ENCODE results near the gene ZCCHC14. TPM values are rescaled to one million over a fixed set of nuclear protein-coding genes. Genes with fewer than 3 reads are reported as not detected.

ZCCHC14 gene
- total and polyA plus RNA-seq, 10 of the 15 experiments (the other 5 are each of a cell fraction or from before 2014, with no cell fraction given) = 0.02 to 0.26 (median 0.05) TPM; not detected in 3

GRCh38 chr16:87383505-87384161, 109.2 kb downstream of the ZCCHC14 start, which contains the start of gene FBXO31 (continued):
- TF ChIP-seq LARP7 (IDR thresholded peaks at IDR 0.05) = peak; percentile 98
- TF ChIP-seq POLR2AphosphoS5 (IDR thresholded peaks at IDR 0.05; ENCODE audit: low read length) = peak; percentile 56; the same call in 1 of the 2 replicates
- peak; percentile 74 for TF ChIP-seq GATAD2B (conservative IDR thresholded peaks at IDR 0.05; ENCODE audit: low read depth)
- TF ChIP-seq, protein P1, sequence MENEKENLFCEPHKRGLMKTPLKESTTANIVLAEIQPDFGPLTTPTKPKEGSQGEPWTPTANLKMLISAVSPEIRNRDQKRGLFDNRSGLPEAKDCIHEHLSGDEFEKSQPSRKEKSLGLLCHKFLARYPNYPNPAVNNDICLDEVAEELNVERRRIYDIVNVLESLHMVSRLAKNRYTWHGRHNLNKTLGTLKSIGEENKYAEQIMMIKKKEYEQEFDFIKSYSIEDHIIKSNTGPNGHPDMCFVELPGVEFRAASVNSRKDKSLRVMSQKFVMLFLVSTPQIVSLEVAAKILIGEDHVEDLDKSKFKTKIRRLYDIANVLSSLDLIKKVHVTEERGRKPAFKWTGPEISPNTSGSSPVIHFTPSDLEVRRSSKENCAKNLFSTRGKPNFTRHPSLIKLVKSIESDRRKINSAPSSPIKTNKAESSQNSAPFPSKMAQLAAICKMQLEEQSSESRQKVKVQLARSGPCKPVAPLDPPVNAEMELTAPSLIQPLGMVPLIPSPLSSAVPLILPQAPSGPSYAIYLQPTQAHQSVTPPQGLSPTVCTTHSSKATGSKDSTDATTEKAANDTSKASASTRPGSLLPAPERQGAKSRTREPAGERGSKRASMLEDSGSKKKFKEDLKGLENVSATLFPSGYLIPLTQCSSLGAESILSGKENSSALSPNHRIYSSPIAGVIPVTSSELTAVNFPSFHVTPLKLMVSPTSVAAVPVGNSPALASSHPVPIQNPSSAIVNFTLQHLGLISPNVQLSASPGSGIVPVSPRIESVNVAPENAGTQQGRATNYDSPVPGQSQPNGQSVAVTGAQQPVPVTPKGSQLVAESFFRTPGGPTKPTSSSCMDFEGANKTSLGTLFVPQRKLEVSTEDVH (IDR thresholded peaks at IDR 0.05; ENCODE audit: low read depth, partially characterized antibody) = no peak
- no peak for TF ChIP-seq RBBP5 (conservative IDR thresholded peaks at IDR 0.05)
- TF ChIP-seq MEF2A (IDR thresholded peaks at IDR 0.05; ENCODE audit: insufficient read depth, low read depth, low read length) = peak; percentile 74
- TF ChIP-seq, protein P2, sequence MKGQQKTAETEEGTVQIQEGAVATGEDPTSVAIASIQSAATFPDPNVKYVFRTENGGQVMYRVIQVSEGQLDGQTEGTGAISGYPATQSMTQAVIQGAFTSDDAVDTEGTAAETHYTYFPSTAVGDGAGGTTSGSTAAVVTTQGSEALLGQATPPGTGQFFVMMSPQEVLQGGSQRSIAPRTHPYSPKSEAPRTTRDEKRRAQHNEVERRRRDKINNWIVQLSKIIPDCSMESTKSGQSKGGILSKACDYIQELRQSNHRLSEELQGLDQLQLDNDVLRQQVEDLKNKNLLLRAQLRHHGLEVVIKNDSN (IDR thresholded peaks at IDR 0.05; ENCODE audit: borderline replicate concordance, extremely low read length, insufficient read depth, low read depth, low read length) = no peak
- peak; percentile 70 for TF ChIP-seq PKNOX1 (IDR thresholded peaks at IDR 0.05)
- TF ChIP-seq, protein P3, sequence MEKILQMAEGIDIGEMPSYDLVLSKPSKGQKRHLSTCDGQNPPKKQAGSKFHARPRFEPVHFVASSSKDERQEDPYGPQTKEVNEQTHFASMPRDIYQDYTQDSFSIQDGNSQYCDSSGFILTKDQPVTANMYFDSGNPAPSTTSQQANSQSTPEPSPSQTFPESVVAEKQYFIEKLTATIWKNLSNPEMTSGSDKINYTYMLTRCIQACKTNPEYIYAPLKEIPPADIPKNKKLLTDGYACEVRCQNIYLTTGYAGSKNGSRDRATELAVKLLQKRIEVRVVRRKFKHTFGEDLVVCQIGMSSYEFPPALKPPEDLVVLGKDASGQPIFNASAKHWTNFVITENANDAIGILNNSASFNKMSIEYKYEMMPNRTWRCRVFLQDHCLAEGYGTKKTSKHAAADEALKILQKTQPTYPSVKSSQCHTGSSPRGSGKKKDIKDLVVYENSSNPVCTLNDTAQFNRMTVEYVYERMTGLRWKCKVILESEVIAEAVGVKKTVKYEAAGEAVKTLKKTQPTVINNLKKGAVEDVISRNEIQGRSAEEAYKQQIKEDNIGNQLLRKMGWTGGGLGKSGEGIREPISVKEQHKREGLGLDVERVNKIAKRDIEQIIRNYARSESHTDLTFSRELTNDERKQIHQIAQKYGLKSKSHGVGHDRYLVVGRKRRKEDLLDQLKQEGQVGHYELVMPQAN (conservative IDR thresholded peaks at IDR 0.05) = peak; percentile 96
- TF ChIP-seq ZBTB40 (IDR thresholded peaks at IDR 0.05; ENCODE audit: borderline replicate concordance) = peak; percentile 78
- no peak for TF ChIP-seq SMC3 (IDR thresholded peaks at IDR 0.05; ENCODE audit: borderline replicate concordance, low read length)
- TF ChIP-seq RB1 (IDR thresholded peaks at IDR 0.05; ENCODE audit: borderline replicate concordance) = peak; percentile 50; the same call in 1 of the 2 replicates
- no peak for TF ChIP-seq MYB (IDR thresholded peaks at IDR 0.05; ENCODE audit: borderline replicate concordance, low read depth, low read length)
- TF ChIP-seq KLF5 (IDR thresholded peaks at IDR 0.05; ENCODE audit: partially characterized antibody) = peak; percentile 14
- peak; percentile 78 for TF ChIP-seq ZSCAN29 (IDR thresholded peaks at IDR 0.05)
- TF ChIP-seq NRF1 (conservative IDR thresholded peaks at IDR 0.05; ENCODE audit: low read depth, low read length) = peak; percentile 65
- peak; percentile 90 for TF ChIP-seq POLR2A (IDR thresholded peaks at IDR 0.05; ENCODE audit: low read depth, low read length)
- peak; percentile 27; the same call in 1 of the 2 replicates for TF ChIP-seq IRF4 (IDR thresholded peaks at IDR 0.05; ENCODE audit: low read depth, low read length)
- TF ChIP-seq CREB1 (IDR thresholded peaks at IDR 0.05; ENCODE audit: low read depth) = peak; percentile 83
